Gastrocnemius medialis (tissue), 4 donors: Measurements from ENCODE around the gene RAD9A. TPM values are rescaled to one million over a fixed set of nuclear protein-coding genes. Genes with fewer than 3 reads are reported as not detected.

ENCODE experiments used
- ATAC-seq, 2 donors: fragments of 150-250 bp; one replicate each; pipeline ENCODE4 v1.9.1; 2016
- DNase-seq, 2 donors: peaks; one replicate each; pipeline ENCODE4 v3.0.0-alpha.2; 2019
- H3K27ac ChIP-seq, 4 donors: fragments of 200-600 bp; sonication (generic); 1 replicate in 1 of 4; 2 replicates in 3 of 4; pipeline ENCODE4 v1.5.1; 2016 to 2018; ENCODE audit warnings: mild to moderate bottlenecking in 2 of 4, moderate library complexity in 1 of 4
- H3K27me3 ChIP-seq, 3 donors: fragments of 200-600 bp; sonication (generic) in 2 of 3; 1 replicate in 1 of 3; 2 replicates in 2 of 3; pipeline versions ENCODE4 v1.5.1 to v1.6.0; 2016 to 2019; ENCODE audit warnings: mild to moderate bottlenecking in 1 of 3, moderate library complexity in 1 of 3
- H3K36me3 ChIP-seq, 2 donors: fragments of 200-600 bp; sonication (generic) in 1 of 2; one replicate each; pipeline ENCODE4 v1.5.1; 2017 to 2018
- H3K4me1 ChIP-seq, 2 donors: fragments of 200-600 bp; sonication (generic) in 1 of 2; one replicate each; pipeline ENCODE4 v1.5.1; 2016 to 2017; ENCODE audit warnings: mild to moderate bottlenecking in 2 of 2
- H3K4me3 ChIP-seq, 4 donors: fragments of 200-600 bp; sonication (generic) in 3 of 4; 1 replicate in 1 of 4; 2 replicates in 3 of 4; pipeline ENCODE4 v1.5.1; 2016 to 2019; ENCODE audit warnings: mild to moderate bottlenecking in 2 of 4
- H3K9me3 ChIP-seq, 3 donors: fragments of 200-600 bp; sonication (generic) in 2 of 3; 1 replicate in 1 of 3; 2 replicates in 2 of 3; pipeline ENCODE4 v1.5.1; 2016 to 2019
- POLR2A ChIP-seq, 2 donors: fragments of 450-650 bp; IDR thresholded peaks; one replicate each; pipeline ENCODE4 v1.6.1; 2017; ENCODE audit warnings: antibody characterized with exemption in 2 of 2, mild to moderate bottlenecking in 2 of 2, moderate library complexity in 2 of 2
- in situ Hi-C, 4 donors: fragments of 200-750 bp; cut with MboI; loops; one replicate each; pipeline versions ENCODE4 v1.15.0 to v1.8.0; 2017; ENCODE audit warnings: low sequenced_read_pairs in 4 of 4
- intact Hi-C: fragments of 100-400 bp; cut with DNase I; formaldehyde crosslinking; loops from one replicate; pipeline ENCODE4 v1.15.1; 2023; ENCODE audit warnings: low total_unique reads
- total RNA-seq, 4 donors: library from RNA; depleted of rRNA; stranded (reverse); fragments of >200 nt; gene quantifications; one replicate each; pipeline versions ENCODE4 v1.1.0 to v1.2.3, GENCODE V29; 2016
- TF ChIP-seq, protein P1 (sequence below), 5 experiments: fragments of 450-650 bp in 3 of 5; fragments of 200-600 bp in 2 of 5; sonication (generic) in 2 of 5; IDR thresholded peaks in 4 of 5; conservative IDR thresholded peaks in 1 of 5; 1 replicate in 4 of 5; 2 replicates in 1 of 5; pipeline ENCODE4 v1.5.1; 2016 to 2019; ENCODE audit warnings: antibody characterized with exemption in 5 of 5, mild to moderate bottlenecking in 3 of 5, moderate library complexity in 3 of 5

Gene RAD9A
- total RNA-seq, 4 donors from 2014 or later, result 5.2 to 14.7 (median 7.7) TPM

DNA sequence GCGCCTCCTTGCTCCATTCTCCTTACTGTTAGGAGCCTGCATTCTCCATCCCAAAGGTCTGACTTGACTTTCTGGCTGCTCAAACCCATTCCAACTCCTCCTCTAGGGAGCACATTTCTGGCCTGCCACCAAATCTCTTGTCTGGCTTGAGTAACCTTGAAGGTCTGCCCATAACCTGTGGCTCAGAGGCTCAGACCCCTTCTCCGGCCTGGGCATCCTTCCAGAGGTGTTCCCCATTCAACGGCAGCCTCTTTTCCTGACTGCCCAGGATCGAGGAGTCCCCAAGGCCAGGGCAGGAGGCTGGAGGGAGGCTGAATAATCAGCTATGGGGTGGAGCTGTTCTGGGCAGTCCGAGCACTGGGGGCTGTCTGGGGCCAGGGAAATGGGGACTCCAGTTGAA lies 2.2 kb downstream of the RAD9A start:
- intact Hi-C loops, result no loop called here
- no peak for TF ChIP-seq POLR2A (IDR thresholded peaks at IDR 0.05)
- TF ChIP-seq, protein P1, sequence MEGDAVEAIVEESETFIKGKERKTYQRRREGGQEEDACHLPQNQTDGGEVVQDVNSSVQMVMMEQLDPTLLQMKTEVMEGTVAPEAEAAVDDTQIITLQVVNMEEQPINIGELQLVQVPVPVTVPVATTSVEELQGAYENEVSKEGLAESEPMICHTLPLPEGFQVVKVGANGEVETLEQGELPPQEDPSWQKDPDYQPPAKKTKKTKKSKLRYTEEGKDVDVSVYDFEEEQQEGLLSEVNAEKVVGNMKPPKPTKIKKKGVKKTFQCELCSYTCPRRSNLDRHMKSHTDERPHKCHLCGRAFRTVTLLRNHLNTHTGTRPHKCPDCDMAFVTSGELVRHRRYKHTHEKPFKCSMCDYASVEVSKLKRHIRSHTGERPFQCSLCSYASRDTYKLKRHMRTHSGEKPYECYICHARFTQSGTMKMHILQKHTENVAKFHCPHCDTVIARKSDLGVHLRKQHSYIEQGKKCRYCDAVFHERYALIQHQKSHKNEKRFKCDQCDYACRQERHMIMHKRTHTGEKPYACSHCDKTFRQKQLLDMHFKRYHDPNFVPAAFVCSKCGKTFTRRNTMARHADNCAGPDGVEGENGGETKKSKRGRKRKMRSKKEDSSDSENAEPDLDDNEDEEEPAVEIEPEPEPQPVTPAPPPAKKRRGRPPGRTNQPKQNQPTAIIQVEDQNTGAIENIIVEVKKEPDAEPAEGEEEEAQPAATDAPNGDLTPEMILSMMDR (IDR thresholded peaks at IDR 0.05 in 4 of 5, conservative IDR thresholded peaks at IDR 0.05 in 1 of 5), result no peak
- ATAC-seq, result no peak
- Histone ChIP-seq H3K4me3 (no peak overlapping the region), H3K9me3 (no peaks in the 10 kb centered on the region), H3K36me3 (peaks cover 0 to 31% of the 10 kb centered on the region in 2 donors), H3K4me1 (peaks cover 5 to 18% of the 10 kb centered on the region in 2 donors), H3K27me3 (no peaks in the 10 kb centered on the region), H3K27ac (no peak overlapping the region)
- in situ Hi-C loops, result loop anchor here (10.0 kb wide), 2 partner anchors 81 to 111 kb away; partner anchors contain the start of genes CDK2AP2 (in 3 of the 4) and PITPNM1 (in 3 of the 4)
- DNase-seq, result no peak

DNA sequence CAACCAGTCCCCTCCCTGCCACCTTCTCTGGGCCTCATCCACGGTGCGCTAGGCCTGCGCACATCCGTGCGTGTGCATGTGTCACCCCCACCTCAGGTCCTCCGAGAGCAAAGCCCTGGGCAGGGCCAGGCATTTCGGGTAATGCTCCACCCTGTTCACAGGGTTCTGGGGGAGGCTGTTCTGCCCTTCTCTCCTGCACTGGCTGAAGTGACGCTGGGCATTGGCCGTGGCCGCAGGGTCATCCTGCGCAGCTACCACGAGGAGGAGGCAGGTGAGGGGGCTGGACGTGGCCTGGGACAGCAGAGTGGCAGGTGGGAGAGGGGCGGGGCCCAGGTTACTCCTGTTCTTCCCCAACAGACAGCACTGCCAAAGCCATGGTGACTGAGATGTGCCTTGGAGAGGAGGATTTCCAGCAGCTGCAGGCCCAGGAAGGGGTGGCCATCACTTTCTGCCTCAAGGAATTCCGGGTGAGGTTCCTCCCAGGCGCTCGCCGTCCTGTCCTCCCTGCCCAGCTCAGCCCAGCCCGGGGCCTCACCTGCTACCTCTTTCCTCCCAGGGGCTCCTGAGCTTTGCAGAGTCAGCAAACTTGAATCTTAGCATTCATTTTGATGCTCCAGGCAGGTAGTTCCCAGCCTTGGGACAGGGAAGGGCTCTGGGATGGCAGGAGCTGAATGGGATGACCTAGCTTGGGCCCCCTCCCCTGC lies 3.9 kb downstream of the RAD9A start:
- H3K4me3 ChIP-seq, result no peak overlapping the region
- H3K9me3 ChIP-seq, result no peaks in the 10 kb centered on the region
- peaks cover 0 to 43% of the 10 kb centered on the region in 2 donors for H3K36me3 ChIP-seq
- ATAC-seq (no peak), DNase-seq (no peak)
- no peaks in the 10 kb centered on the region for H3K27me3 ChIP-seq
- no peak overlapping the region for H3K27ac ChIP-seq
- peaks cover 16 to 26% of the 10 kb centered on the region in 2 donors for H3K4me1 ChIP-seq
- intact Hi-C loops, result no loop called here
- in situ Hi-C loops, result loop anchor here (10.0 kb wide), 2 partner anchors 79 to 109 kb away; partner anchors contain the start of genes CDK2AP2 (in 3 of the 4) and PITPNM1 (in 3 of the 4)
- TF ChIP-seq, protein P1 (IDR thresholded peaks at IDR 0.05 in 4 of 5, conservative IDR thresholded peaks at IDR 0.05 in 1 of 5), result no peak
- TF ChIP-seq POLR2A (IDR thresholded peaks at IDR 0.05), result no peak

DNA sequence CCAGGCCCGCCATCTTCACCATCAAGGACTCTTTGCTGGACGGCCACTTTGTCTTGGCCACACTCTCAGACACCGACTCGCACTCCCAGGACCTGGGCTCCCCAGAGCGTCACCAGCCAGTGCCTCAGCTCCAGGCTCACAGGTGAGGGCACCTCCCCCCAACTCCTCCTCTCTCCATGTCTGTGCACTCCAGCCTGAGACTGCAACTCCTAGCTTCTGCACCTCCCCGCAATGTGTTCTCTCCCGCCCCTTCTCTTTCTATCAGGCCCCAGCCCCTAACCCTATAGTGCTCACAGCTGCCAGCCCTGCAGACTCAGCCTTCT lies 4.4 kb downstream of the RAD9A start:
- Histone ChIP-seq H3K27ac (no peak overlapping the region), H3K9me3 (no peaks in the 10 kb centered on the region), H3K36me3 (peaks cover 0 to 43% of the 10 kb centered on the region in 2 donors), H3K27me3 (no peaks in the 10 kb centered on the region), H3K4me1 (peaks cover 19 to 26% of the 10 kb centered on the region in 2 donors), H3K4me3 (no peak overlapping the region)
- ATAC-seq, result no peak
- DNase-seq, result no peak
- TF ChIP-seq POLR2A (IDR thresholded peaks at IDR 0.05), result no peak
- TF ChIP-seq, protein P1 (IDR thresholded peaks at IDR 0.05 in 4 of 5, conservative IDR thresholded peaks at IDR 0.05 in 1 of 5), result no peak
- in situ Hi-C loops, result loop anchor here (10.0 kb wide), 2 partner anchors 79 to 109 kb away; partner anchors contain the start of genes CDK2AP2 (in 3 of the 4) and PITPNM1 (in 3 of the 4)
- intact Hi-C loops, result no loop called here

DNA sequence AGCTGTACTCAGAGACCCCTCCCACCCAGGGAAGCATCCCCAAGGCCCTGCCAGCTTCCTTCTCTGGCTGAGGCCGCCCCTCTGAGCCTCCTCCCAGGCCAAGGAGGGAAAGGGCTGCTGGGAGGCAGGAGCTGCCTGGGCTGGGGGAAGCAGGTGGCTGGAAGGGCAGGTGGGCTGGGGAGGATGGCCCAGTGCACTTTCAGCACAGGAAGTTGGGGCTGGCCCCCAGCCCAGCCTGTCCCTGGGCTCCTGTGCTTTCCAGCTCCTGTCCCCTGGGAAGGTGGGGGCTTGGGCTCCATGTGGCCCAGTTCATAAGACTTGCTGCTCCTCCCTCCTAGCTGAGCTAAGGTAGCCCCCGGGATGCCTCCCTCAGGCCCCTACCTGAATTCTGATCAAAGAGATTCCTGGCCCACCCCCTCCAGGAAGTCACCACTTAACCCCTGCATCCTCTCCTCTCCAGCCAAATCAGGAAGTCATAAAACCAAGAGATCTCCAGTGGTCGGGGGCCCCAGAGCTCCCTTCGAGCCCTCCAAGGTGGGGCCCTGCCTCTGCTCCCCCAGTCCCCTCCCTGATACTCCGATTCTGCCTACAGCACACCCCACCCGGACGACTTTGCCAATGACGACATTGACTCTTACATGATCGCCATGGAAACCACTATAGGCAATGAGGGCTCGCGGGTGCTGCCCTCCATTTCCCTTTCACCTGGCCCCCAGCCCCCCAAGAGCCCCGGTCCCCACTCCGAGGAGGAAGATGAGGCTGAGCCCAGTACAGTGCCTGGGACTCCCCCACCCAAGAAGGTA lies 5.0 kb downstream of the RAD9A start:
- Histone ChIP-seq H3K27me3 (no peaks in the 10 kb centered on the region), H3K9me3 (no peaks in the 10 kb centered on the region), H3K36me3 (peaks cover 0 to 43% of the 10 kb centered on the region in 2 donors), H3K4me3 (no peak overlapping the region), H3K27ac (no peak overlapping the region), H3K4me1 (peaks cover 19 to 23% of the 10 kb centered on the region in 2 donors)
- in situ Hi-C loops (loop anchor here (10.0 kb wide), 2 partner anchors 78 to 108 kb away; partner anchors contain the start of genes CDK2AP2 (in 3 of the 4) and PITPNM1 (in 3 of the 4)), intact Hi-C loops (no loop called here)
- ATAC-seq, result no peak
- TF ChIP-seq POLR2A (IDR thresholded peaks at IDR 0.05), result no peak
- DNase-seq, result no peak

DNA sequence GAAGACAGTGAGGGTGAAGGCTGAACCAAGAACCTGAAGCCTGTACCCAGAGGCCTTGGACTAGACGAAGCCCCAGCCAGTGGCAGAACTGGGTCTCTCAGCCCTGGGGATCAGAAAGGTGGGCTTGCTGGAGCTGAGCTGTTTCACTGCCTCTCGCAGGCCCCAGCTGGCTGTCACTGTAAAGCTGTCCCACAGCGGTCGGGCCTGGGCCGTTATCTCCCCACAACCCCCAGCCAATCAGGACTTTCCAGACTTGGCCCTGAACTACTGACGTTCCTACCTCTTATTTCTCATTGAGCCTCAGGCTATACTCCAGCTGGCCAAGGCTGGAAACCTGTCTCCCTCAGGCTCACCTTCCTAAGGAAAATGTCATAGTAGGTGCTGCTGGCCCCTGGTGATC lies 5.8 kb downstream of the RAD9A start:
- Histone ChIP-seq H3K27me3 (no peaks in the 10 kb centered on the region), H3K4me3 (no peak overlapping the region), H3K36me3 (peaks cover 0 to 43% of the 10 kb centered on the region in 2 donors), H3K27ac (peak overlapping the region in 1 of 4 donors; percentile 0), H3K9me3 (no peaks in the 10 kb centered on the region), H3K4me1 (peaks cover 22 to 24% of the 10 kb centered on the region in 2 donors)
- intact Hi-C loops (no loop called here), in situ Hi-C loops (loop anchor here (10.0 kb wide), 2 partner anchors 77 to 107 kb away; partner anchors contain the start of genes CDK2AP2 (in 3 of the 4) and PITPNM1 (in 3 of the 4))
- TF ChIP-seq POLR2A (IDR thresholded peaks at IDR 0.05), result no peak
- TF ChIP-seq, protein P1 (IDR thresholded peaks at IDR 0.05 in 4 of 5, conservative IDR thresholded peaks at IDR 0.05 in 1 of 5), result no peak
- DNase-seq (no peak), ATAC-seq (no peak)
